ENCODE measurements around the gene TIMM17B. TPM values are rescaled to one million over a fixed set of nuclear protein-coding genes. Genes with fewer than 3 reads are reported as not detected.

Gene TIMM17B
- total RNA-seq, 1 experiment from 2014 or later = 89.7 TPM

DNA sequence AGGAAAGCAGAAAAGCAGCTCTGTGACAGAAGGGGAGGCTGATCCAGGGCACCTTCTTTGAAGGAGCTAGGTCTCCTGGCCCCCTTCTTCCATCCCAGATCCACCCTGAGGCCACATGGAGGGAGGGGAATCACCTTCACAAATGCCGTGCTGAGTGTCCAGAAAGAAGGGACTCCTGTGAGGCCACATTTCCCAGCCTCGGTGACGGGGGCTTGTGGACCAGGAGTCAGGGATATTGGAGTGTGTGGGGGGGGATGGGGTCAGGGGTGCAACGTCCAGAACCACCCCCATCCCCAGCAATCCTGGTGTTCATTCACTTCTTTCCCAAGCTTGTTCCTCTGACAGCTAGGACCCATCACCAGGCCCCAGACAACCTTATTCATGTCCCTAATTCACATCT, 4.7 kb downstream of the TIMM17B start:
- H2AK5ac ChIP-seq (ENCODE audit: insufficient read length, low read length) = no peak overlapping the region
- no peaks in the 10 kb centered on the region for H3K9me3 ChIP-seq (ENCODE audit: control insufficient read depth, low read depth, low read length)
- H3K79me1 ChIP-seq (ENCODE audit: insufficient read depth, low read depth, low read length, poor library complexity, severe bottlenecking) = peaks cover 3% of the 10 kb centered on the region
- H4K91ac ChIP-seq (ENCODE audit: insufficient read length, low read depth, low read length) = no peak overlapping the region
- H3K9ac ChIP-seq (ENCODE audit: extremely low read depth, insufficient read length, low read length) = no peak overlapping the region
- H4K5ac ChIP-seq (ENCODE audit: insufficient read length, low read depth, low read length) = no peak overlapping the region
- no peak overlapping the region for H3K23ac ChIP-seq (ENCODE audit: insufficient read length, low read depth, low read length)
- H2BK12ac ChIP-seq (ENCODE audit: insufficient read length, low read depth, low read length) = no peak overlapping the region
- peaks cover 8% of the 10 kb centered on the region for H3K27me3 Mint-ChIP-seq (ENCODE audit: low read depth)
- no CpG with 5 or more reads among the region's 4 CpGs for WGBS (ENCODE audit: extremely low coverage, insufficient read length, low lambda C conversion rate)
- no peaks in the 10 kb centered on the region for H3K27me3 ChIP-seq (ENCODE audit: insufficient read depth, low read length)
- H3K14ac ChIP-seq (ENCODE audit: insufficient read depth, low read length) = no peak overlapping the region
- no peak overlapping the region for H2BK5ac ChIP-seq (ENCODE audit: insufficient read length, low read length)
- no peak overlapping the region for H3K4me2 ChIP-seq (ENCODE audit: insufficient read depth, insufficient read length, low read length)
- peaks cover 9% of the 10 kb centered on the region for H3K23me2 ChIP-seq (ENCODE audit: insufficient read length, low read depth, low read length, poor library complexity, severe bottlenecking)
- no peak overlapping the region for H3K27ac Mint-ChIP-seq
- H3K9me3 Mint-ChIP-seq = peaks cover 68 to 71% of the 10 kb centered on the region in 2 experiments
- DNase-seq = no peak
- no peak overlapping the region for H3K18ac ChIP-seq (ENCODE audit: insufficient read length, low read depth, low read length)
- no peak overlapping the region for H3K27ac ChIP-seq (ENCODE audit: insufficient read length, low read depth, low read length)
- H3K4me3 Mint-ChIP-seq = peak overlapping the region in 1 of 2 experiments; percentile 76; a peak in 3 of 5 replicates
- no peaks in the 10 kb centered on the region; the same call in 1 of the 2 replicates for H3K79me2 ChIP-seq (ENCODE audit: insufficient read depth, low read length)
- no peak overlapping the region for H2BK20ac ChIP-seq (ENCODE audit: low read depth, low read length, poor library complexity, severe bottlenecking)
- H3K4me1 ChIP-seq (ENCODE audit: insufficient read depth, low read length) = no peaks in the 10 kb centered on the region; the same call in 1 of the 2 replicates
- no peak overlapping the region for H2AFZ ChIP-seq (ENCODE audit: low read length)
- no peak overlapping the region for H4K8ac ChIP-seq (replicated peaks; ENCODE audit: insufficient read length, low read depth, low read length)
- no peak overlapping the region for H3T11ph ChIP-seq (ENCODE audit: low read length)
- H3K4ac ChIP-seq (ENCODE audit: low read depth, low read length) = no peak overlapping the region
- H3K56ac ChIP-seq (ENCODE audit: insufficient read length, low read depth, low read length) = no peak overlapping the region
- no peaks in the 10 kb centered on the region for H4K20me1 ChIP-seq (ENCODE audit: control insufficient read depth, insufficient read depth, insufficient read length)
- peaks cover 10 to 18% of the 10 kb centered on the region in 2 experiments for H3K4me1 Mint-ChIP-seq
- H2BK120ac ChIP-seq (ENCODE audit: low read depth, low read length, poor library complexity, severe bottlenecking) = no peak overlapping the region
- TF ChIP-seq, protein P1, sequence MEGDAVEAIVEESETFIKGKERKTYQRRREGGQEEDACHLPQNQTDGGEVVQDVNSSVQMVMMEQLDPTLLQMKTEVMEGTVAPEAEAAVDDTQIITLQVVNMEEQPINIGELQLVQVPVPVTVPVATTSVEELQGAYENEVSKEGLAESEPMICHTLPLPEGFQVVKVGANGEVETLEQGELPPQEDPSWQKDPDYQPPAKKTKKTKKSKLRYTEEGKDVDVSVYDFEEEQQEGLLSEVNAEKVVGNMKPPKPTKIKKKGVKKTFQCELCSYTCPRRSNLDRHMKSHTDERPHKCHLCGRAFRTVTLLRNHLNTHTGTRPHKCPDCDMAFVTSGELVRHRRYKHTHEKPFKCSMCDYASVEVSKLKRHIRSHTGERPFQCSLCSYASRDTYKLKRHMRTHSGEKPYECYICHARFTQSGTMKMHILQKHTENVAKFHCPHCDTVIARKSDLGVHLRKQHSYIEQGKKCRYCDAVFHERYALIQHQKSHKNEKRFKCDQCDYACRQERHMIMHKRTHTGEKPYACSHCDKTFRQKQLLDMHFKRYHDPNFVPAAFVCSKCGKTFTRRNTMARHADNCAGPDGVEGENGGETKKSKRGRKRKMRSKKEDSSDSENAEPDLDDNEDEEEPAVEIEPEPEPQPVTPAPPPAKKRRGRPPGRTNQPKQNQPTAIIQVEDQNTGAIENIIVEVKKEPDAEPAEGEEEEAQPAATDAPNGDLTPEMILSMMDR (conservative IDR thresholded peaks at IDR 0.05) = no peak
- no peak overlapping the region for H2BK15ac ChIP-seq (ENCODE audit: low read depth, low read length)
- H3K36me3 Mint-ChIP-seq (ENCODE audit: insufficient read depth in 1 of 3, low read depth in 3 of 3) = peaks cover 23 to 30% (median 26%) of the 10 kb centered on the region in 3 experiments
